Smooth muscle cell (in vitro differentiated cells): Measurements from ENCODE around the gene ITGAD. TPM values are rescaled to one million over a fixed set of nuclear protein-coding genes. Genes with fewer than 3 reads are reported as not detected.

Source experiments
- DNase-seq: peaks from one replicate; lab custom pipeline; 2025; ENCODE audit not compliant: unreplicated experiment; lab: John Stamatoyannopoulos, UW
- H2AFZ ChIP-seq: fragments of 200-600 bp; sonication (generic); 2 replicates; pipeline ENCODE4 v1.6.0; 2016; ENCODE audit warnings: antibody characterized with exemption, low read depth, mild to moderate bottlenecking
- H3F3A ChIP-seq: fragments of 200-600 bp; sonication (generic); 2 replicates; pipeline ENCODE4 v1.6.0; 2017; ENCODE audit warnings: antibody characterized with exemption, low read depth
- H3K27ac ChIP-seq: fragments of 200-600 bp; sonication (generic); 2 replicates; pipeline ENCODE4 v1.5.1; 2016; ENCODE audit warnings: low read depth, mild to moderate bottlenecking
- H3K27me3 ChIP-seq: fragments of 200-600 bp; sonication (generic); 2 replicates; pipeline ENCODE4 v1.6.1; 2016; ENCODE audit warnings: low read depth, mild to moderate bottlenecking
- H3K36me3 ChIP-seq: fragments of 200-600 bp; sonication (generic); 2 replicates; pipeline ENCODE4 v1.5.1; 2016; ENCODE audit warnings: low read depth
- H3K4me1 ChIP-seq: fragments of 200-600 bp; sonication (generic); 2 replicates; pipeline ENCODE4 v1.5.1; 2016; ENCODE audit warnings: low read depth
- H3K4me2 ChIP-seq: fragments of 200-600 bp; sonication (generic); 2 replicates; pipeline ENCODE4 v1.6.0; 2016; ENCODE audit warnings: mild to moderate bottlenecking
- H3K4me3 ChIP-seq: fragments of 200-600 bp; sonication (generic); 2 replicates; pipeline ENCODE4 v1.5.1; 2016; ENCODE audit warnings: mild to moderate bottlenecking
- H3K79me2 ChIP-seq: fragments of 200-600 bp; sonication (generic); 2 replicates; pipeline ENCODE4 v1.6.0; 2016; ENCODE audit warnings: low read depth, mild to moderate bottlenecking
- H3K9ac ChIP-seq: fragments of 200-600 bp; sonication (generic); 2 replicates; pipeline ENCODE4 v1.6.0; 2016; ENCODE audit warnings: low read depth
- H3K9me3 ChIP-seq: fragments of 200-600 bp; sonication (generic); replicated peaks from 2 replicates; pipeline ENCODE4 v1.5.1; 2016; ENCODE audit warnings: low read depth
- H4K20me1 ChIP-seq: fragments of 200-600 bp; sonication (generic); 2 replicates; pipeline ENCODE4 v1.6.0; 2016; ENCODE audit warnings: low read depth
- CTCF ChIP-seq: fragments of 200-600 bp; sonication (generic); IDR thresholded peaks from 2 replicates; pipeline ENCODE4 v1.5.1; 2017; ENCODE audit warnings: borderline replicate concordance, mild to moderate bottlenecking, antibody characterized with exemption; ENCODE audit not compliant: insufficient read depth, poor library complexity, severe bottlenecking
- WGBS: methylation state at CpG from one replicate; pipeline ENCODE4 v1.1.7; 2016; ENCODE audit warnings: low lambda C conversion rate; 5-methylcytosine and 5-hydroxymethylcytosine counted together
- polyA plus RNA-seq: library from polyadenylated mRNA; unstranded; fragments of >200 nt; fragmentation: Nextera tagmentation; extraction: Ambion mirVana; gene quantifications from 2 replicates; pipeline ENCODE4 v1.2.1, GENCODE V29; 2016
- total RNA-seq: library from RNA; depleted of rRNA; stranded (reverse); fragments of >200 nt; gene quantifications from 2 replicates; pipeline ENCODE4 v1.2.3, GENCODE V29; 2014

ITGAD gene
- total and polyA plus RNA-seq, 2 experiments from 2014 or later: not detected

- no peak for DNase-seq
- Histone ChIP-seq H3K9me3 (no peaks in the 10 kb centered on the region), H3K4me1 (peaks cover 11% of the 10 kb centered on the region), H4K20me1 (peaks cover 32% of the 10 kb centered on the region), H2AFZ (peak overlapping the region; percentile 22), H3K4me3 (peak overlapping the region; percentile 63), H3F3A (peaks cover 13% of the 10 kb centered on the region), H3K79me2 (peaks cover 26% of the 10 kb centered on the region), H3K36me3 (no peaks in the 10 kb centered on the region), H3K27me3 (no peaks in the 10 kb centered on the region), H3K4me2 (peak overlapping the region; percentile 87), H3K9ac (peak overlapping the region; percentile 99), H3K27ac (peak overlapping the region; percentile 99)
- WGBS: 2% methylated on average over 33 of the region's 42 CpGs
- TF ChIP-seq CTCF: peak; percentile 6
These were observed 65.1 kb downstream of the ITGAD start for GRCh38 chr16:31458073-31458843.

DNA sequence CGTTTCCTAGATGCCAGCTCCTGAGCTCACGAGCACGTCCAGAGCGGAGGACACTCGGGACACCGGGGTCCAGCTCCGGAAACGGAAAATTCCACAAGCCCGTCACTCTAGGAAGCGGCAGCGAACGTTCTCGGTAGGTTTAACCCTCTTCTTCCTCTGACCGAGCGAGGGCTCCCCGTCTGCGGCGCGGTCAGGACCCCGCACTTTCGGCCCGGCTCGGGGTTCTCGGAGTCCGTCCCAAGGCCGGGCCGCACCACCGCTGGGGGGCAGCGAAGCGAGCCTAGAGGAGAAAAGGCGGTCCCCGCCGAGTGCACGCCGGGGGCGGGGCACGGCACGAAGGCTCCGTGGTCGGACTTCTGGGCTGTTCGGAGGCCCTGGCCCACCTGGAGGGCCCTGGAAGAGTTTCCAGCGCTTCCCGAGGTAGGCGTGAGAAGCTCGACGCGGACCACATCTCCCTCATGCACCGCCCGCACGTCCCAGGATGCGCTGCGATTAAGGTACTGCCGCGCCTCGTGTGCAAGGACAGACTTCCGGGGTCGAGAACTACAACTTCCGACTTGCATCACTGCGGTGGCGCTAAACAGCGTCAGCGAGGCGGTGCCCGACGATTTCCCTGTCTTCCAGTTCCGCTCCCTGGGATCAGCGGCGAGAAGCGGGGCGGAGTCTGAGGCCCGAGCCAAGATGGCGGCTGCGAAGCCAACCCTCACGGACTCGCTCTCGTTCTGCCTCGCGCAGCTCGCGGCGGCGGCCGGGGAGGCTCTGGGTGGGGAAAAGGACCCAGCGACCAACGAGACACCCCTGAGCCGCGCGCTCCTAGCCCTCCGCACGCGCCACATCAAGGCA is 65.9 kb downstream of the ITGAD start, which contains the start of gene ARMC5:
Gene ARMC5, plus strand, starts transcription at position 658 of the 843 bp plus-strand sequence. Its CDS starts 24 bp downstream, at position 682.
- H3K36me3 ChIP-seq: no peaks in the 10 kb centered on the region
- no peaks in the 10 kb centered on the region for H3K27me3 ChIP-seq
- WGBS: under 1% methylated on average over 88 of the region's 91 CpGs
- peak within 1 kb of the TSS; percentile 99 for H3K9ac ChIP-seq
- peaks cover 10% of the 10 kb centered on the region for H3F3A ChIP-seq
- H3K27ac ChIP-seq: peak within 1 kb of the TSS; percentile 99
- peaks cover 26% of the 10 kb centered on the region for H3K79me2 ChIP-seq
- peak; percentile 98 for DNase-seq
- H4K20me1 ChIP-seq: peaks cover 29% of the 10 kb centered on the region
- H3K4me2 ChIP-seq: peak within 1 kb of the TSS; percentile 93
- peaks cover 6% of the 10 kb centered on the region for H3K4me1 ChIP-seq
- H2AFZ ChIP-seq: peak within 1 kb of the TSS; percentile 77
- H3K4me3 ChIP-seq: peak within 1 kb of the TSS; percentile 63
- H3K9me3 ChIP-seq: no peaks in the 10 kb centered on the region
- peak; percentile 43 for TF ChIP-seq CTCF

DNA sequence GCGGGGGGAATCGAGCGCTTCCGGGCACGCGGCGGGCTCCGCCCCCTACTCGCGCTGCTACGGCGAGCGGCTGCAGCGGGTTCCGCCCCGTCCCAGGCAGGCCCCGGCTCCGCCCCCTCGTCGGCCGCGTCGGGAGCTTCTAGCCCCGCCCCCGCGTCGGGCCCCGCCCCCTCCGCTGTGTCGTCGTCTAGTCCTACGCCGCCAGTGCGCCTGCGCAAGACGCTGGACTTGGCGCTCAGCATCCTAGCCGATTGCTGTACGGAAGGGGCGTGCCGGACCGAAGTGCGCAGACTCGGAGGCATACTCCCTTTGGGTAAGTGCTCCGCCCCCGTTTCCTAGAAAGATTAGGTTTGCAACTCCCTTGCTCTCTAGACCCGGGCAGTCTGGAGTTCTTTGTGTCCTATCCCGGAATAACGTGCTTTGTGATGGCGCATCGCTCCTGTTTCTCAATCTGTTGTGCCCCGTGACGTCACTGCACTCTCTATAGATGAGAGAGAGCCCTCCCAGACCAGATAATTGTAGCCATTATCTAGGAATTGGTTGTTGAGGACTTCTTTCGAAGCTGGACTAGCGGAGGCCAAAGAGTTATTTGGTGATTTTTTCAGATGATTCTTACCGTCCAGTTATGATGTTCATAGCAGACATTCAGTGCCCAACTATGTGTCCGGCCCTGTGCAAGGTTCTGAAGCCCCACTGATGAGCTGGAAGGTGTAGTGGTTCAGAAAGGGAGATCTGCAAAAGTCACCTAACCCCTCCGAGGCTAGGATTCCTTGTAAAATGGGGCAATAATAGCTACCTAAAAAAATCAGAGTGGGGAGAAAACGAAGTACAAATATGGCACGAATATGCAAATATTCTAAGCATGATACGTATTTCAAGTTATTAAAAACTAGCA is 66.8 kb downstream of the ITGAD start:
- H3K9ac ChIP-seq: peak overlapping the region; percentile 99
- H3K4me2 ChIP-seq: peak overlapping the region; percentile 93
- peaks cover 26% of the 10 kb centered on the region for H3K79me2 ChIP-seq
- H3K27ac ChIP-seq: peak overlapping the region; percentile 99
- H3K27me3 ChIP-seq: no peaks in the 10 kb centered on the region
- DNase-seq: peak; percentile 99
- 5% methylated on average over 40 of the region's 61 CpGs for WGBS
- peak overlapping the region; percentile 77 for H2AFZ ChIP-seq
- no peak for TF ChIP-seq CTCF
- H3K9me3 ChIP-seq: no peaks in the 10 kb centered on the region
- no peaks in the 10 kb centered on the region for H3K36me3 ChIP-seq
- H3K4me3 ChIP-seq: peak overlapping the region; percentile 63
- H4K20me1 ChIP-seq: peaks cover 29% of the 10 kb centered on the region
- no peaks in the 10 kb centered on the region for H3K4me1 ChIP-seq
- peaks cover 7% of the 10 kb centered on the region for H3F3A ChIP-seq
